SK-N-SH treated with all-trans-retinoic acid at 6 μM for 48 hours (cell line): Measurements from ENCODE around the gene GBX1.

Experiments
- ATAC-seq: fragments of 200-7000 bp; cut with Tn5 transposase; 3 replicates; pipeline ENCODE4 v1.9.1; 2020; ENCODE audit warnings: mild to moderate bottlenecking, moderate library complexity
- ARNTL ChIP-seq: fragments of 450-650 bp; formaldehyde crosslinking; IDR thresholded peaks from 2 replicates; pipeline ENCODE4 v1.5.0; 2020; ENCODE audit warnings: low read depth, mild to moderate bottlenecking, moderate library complexity, borderline replicate concordance
- BACH2 ChIP-seq: fragments of 250-450 bp; sonication (Bioruptor Pico); IDR thresholded peaks from 2 replicates; pipeline ENCODE4 v1.9.0; 2021; ENCODE audit warnings: mild to moderate bottlenecking, borderline replicate concordance
- CREB5 ChIP-seq: fragments of 250-450 bp; sonication (Bioruptor Pico); IDR thresholded peaks from 2 replicates; pipeline ENCODE4 v1.5.1; 2020; ENCODE audit warnings: low read depth, mild to moderate bottlenecking, moderate library complexity
- CSDC2 ChIP-seq: fragments of 250-450 bp; sonication (Bioruptor Pico); IDR thresholded peaks from 2 replicates; pipeline ENCODE4 v1.5.0; 2020; ENCODE audit warnings: mild to moderate bottlenecking, moderate library complexity
- CSRNP3 ChIP-seq: fragments of 250-450 bp; sonication (Bioruptor Pico); IDR thresholded peaks from 2 replicates; pipeline ENCODE4 v1.5.1; 2021; ENCODE audit warnings: mild to moderate bottlenecking, moderate library complexity
- ESRRG ChIP-seq: fragments of 250-450 bp; sonication (Bioruptor Pico); IDR thresholded peaks from 2 replicates; pipeline ENCODE4 v1.6.1; 2021; ENCODE audit warnings: mild to moderate bottlenecking
- GLIS3 ChIP-seq: fragments of 250-450 bp; sonication (Bioruptor Pico); IDR thresholded peaks from 2 replicates; pipeline ENCODE4 v1.5.0; 2020; ENCODE audit warnings: mild to moderate bottlenecking, moderate library complexity
- ISL1 ChIP-seq: fragments of 250-450 bp; sonication (Bioruptor Pico); IDR thresholded peaks from 2 replicates; pipeline ENCODE4 v2.1.2; 2022; ENCODE audit warnings: mild to moderate bottlenecking, moderate library complexity
- OSR1 ChIP-seq: fragments of 250-450 bp; sonication (Bioruptor Pico); IDR thresholded peaks from 2 replicates; pipeline ENCODE4 v1.8.0; 2022; ENCODE audit warnings: moderate library complexity, mild to moderate bottlenecking, inconsistent platforms
- POU6F1 ChIP-seq: fragments of 250-450 bp; sonication (Bioruptor Pico); IDR thresholded peaks from 2 replicates; pipeline ENCODE4 v1.8.0; 2021; ENCODE audit warnings: low read depth, mild to moderate bottlenecking, moderate library complexity, borderline replicate concordance
- PPARA ChIP-seq: fragments of 250-450 bp; sonication (Bioruptor Pico); IDR thresholded peaks from 2 replicates; pipeline ENCODE4 v1.5.0; 2020; ENCODE audit warnings: mild to moderate bottlenecking, borderline replicate concordance
- RARB ChIP-seq: fragments of 250-450 bp; sonication (Bioruptor Pico); IDR thresholded peaks from 2 replicates; pipeline ENCODE4 v1.8.0; 2021; ENCODE audit warnings: mild to moderate bottlenecking, moderate library complexity
- SNAI2 ChIP-seq: fragments of 250-450 bp; sonication (Bioruptor Pico); IDR thresholded peaks from 2 replicates; pipeline ENCODE4 v1.5.0; 2020; ENCODE audit warnings: mild to moderate bottlenecking, moderate library complexity
- TCF4 ChIP-seq: fragments of 250-450 bp; sonication (Bioruptor Pico); IDR thresholded peaks from 2 replicates; pipeline ENCODE4 v1.8.0; 2021; ENCODE audit warnings: mild to moderate bottlenecking, moderate library complexity, borderline replicate concordance
- TOX ChIP-seq: fragments of 250-450 bp; sonication (Bioruptor Pico); IDR thresholded peaks from 2 replicates; pipeline ENCODE4 v1.8.0; 2021; ENCODE audit warnings: mild to moderate bottlenecking, moderate library complexity, borderline replicate concordance
- ZFP3 ChIP-seq: fragments of 250-450 bp; sonication (Bioruptor Pico); IDR thresholded peaks from 2 replicates; pipeline ENCODE4 v1.5.0; 2020; ENCODE audit warnings: mild to moderate bottlenecking, moderate library complexity
- ZFP30 ChIP-seq: fragments of 450-650 bp; formaldehyde crosslinking; IDR thresholded peaks from 2 replicates; pipeline ENCODE4 v1.5.0; 2022; ENCODE audit warnings: mild to moderate bottlenecking, moderate library complexity
- ZNF565 ChIP-seq: fragments of 450-650 bp; formaldehyde crosslinking; conservative IDR thresholded peaks from 2 replicates; pipeline ENCODE4 v1.5.0; 2020; ENCODE audit warnings: low read depth, mild to moderate bottlenecking, moderate library complexity
- ZNF70 ChIP-seq: fragments of 450-650 bp; formaldehyde crosslinking; IDR thresholded peaks from 2 replicates; pipeline ENCODE4 v1.5.0; 2020; ENCODE audit warnings: mild to moderate bottlenecking, moderate library complexity
- ZNF8 ChIP-seq: fragments of 450-650 bp; formaldehyde crosslinking; IDR thresholded peaks from 2 replicates; pipeline ENCODE4 v1.5.0; 2020; ENCODE audit warnings: mild to moderate bottlenecking, moderate library complexity
- TF ChIP-seq, protein P1 (sequence below): fragments of 250-450 bp; sonication (Bioruptor Pico); IDR thresholded peaks from 2 replicates; pipeline ENCODE4 v1.5.0; 2020; ENCODE audit warnings: mild to moderate bottlenecking, moderate library complexity
- TF ChIP-seq, protein P2 (sequence below): fragments of 250-450 bp; sonication (Bioruptor Pico); IDR thresholded peaks from 2 replicates; pipeline ENCODE4 v1.8.0; 2020; ENCODE audit warnings: mild to moderate bottlenecking, moderate library complexity, borderline replicate concordance

Gene GBX1

GRCh38 chr7:151167197-151167961, at the start of gene GBX1:
Gene GBX1, minus strand, starts transcription at chr7:151167694. Its CDS starts 146 bp downstream, at chr7:151167548.
- no peak for TF ChIP-seq BACH2 (CRISPR knock-in tag)
- TF ChIP-seq ZNF8: no peak
- TF ChIP-seq, protein P1, sequence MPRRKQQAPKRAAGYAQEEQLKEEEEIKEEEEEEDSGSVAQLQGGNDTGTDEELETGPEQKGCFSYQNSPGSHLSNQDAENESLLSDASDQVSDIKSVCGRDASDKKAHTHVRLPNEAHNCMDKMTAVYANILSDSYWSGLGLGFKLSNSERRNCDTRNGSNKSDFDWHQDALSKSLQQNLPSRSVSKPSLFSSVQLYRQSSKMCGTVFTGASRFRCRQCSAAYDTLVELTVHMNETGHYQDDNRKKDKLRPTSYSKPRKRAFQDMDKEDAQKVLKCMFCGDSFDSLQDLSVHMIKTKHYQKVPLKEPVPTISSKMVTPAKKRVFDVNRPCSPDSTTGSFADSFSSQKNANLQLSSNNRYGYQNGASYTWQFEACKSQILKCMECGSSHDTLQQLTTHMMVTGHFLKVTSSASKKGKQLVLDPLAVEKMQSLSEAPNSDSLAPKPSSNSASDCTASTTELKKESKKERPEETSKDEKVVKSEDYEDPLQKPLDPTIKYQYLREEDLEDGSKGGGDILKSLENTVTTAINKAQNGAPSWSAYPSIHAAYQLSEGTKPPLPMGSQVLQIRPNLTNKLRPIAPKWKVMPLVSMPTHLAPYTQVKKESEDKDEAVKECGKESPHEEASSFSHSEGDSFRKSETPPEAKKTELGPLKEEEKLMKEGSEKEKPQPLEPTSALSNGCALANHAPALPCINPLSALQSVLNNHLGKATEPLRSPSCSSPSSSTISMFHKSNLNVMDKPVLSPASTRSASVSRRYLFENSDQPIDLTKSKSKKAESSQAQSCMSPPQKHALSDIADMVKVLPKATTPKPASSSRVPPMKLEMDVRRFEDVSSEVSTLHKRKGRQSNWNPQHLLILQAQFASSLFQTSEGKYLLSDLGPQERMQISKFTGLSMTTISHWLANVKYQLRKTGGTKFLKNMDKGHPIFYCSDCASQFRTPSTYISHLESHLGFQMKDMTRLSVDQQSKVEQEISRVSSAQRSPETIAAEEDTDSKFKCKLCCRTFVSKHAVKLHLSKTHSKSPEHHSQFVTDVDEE (CRISPR knock-in tag): no peak
- no peak for TF ChIP-seq ZNF565 (CRISPR knock-in tag)
- no peak for TF ChIP-seq ZNF70 (CRISPR knock-in tag)
- no peak for TF ChIP-seq PPARA (CRISPR knock-in tag)
- TF ChIP-seq, protein P2, sequence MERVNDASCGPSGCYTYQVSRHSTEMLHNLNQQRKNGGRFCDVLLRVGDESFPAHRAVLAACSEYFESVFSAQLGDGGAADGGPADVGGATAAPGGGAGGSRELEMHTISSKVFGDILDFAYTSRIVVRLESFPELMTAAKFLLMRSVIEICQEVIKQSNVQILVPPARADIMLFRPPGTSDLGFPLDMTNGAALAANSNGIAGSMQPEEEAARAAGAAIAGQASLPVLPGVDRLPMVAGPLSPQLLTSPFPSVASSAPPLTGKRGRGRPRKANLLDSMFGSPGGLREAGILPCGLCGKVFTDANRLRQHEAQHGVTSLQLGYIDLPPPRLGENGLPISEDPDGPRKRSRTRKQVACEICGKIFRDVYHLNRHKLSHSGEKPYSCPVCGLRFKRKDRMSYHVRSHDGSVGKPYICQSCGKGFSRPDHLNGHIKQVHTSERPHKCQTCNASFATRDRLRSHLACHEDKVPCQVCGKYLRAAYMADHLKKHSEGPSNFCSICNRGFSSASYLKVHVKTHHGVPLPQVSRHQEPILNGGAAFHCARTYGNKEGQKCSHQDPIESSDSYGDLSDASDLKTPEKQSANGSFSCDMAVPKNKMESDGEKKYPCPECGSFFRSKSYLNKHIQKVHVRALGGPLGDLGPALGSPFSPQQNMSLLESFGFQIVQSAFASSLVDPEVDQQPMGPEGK (CRISPR knock-in tag): no peak
- TF ChIP-seq RARB (CRISPR knock-in tag): no peak
- TF ChIP-seq ISL1: no peak
- TF ChIP-seq ESRRG: no peak
- no peak for TF ChIP-seq ZFP30 (CRISPR knock-in tag)
- TF ChIP-seq OSR1 (CRISPR knock-in tag): no peak
- no peak for TF ChIP-seq ARNTL (CRISPR knock-in tag)
- TF ChIP-seq POU6F1 (CRISPR knock-in tag): no peak
- TF ChIP-seq TOX (CRISPR knock-in tag): no peak
- no peak for TF ChIP-seq CSRNP3 (CRISPR knock-in tag)
- ATAC-seq: peak; percentile 62

DNA sequence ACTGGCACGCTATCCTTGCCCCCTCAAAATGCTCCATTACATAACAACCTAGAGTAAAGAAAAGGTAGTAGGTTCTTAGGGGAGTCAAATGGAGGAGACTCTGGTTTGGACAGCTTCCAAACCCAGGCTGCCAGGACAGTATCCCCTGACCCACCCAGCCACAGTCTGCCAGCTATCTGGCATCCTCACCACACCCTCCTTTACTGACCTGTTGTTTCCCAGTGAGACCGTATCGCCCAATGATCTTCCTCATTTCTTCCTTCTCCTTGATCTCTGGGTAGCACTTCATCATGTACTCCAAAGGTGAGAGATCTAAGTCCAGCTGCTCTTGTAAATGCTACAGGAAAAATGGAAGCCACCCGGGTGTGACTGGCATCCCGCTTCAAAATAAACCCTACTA, 47.9 kb upstream of the GBX1 start:
- no peak for ATAC-seq

More for the DNA sequence above, 47.9 kb upstream of the GBX1 start:
- TF ChIP-seq POU6F1 (CRISPR knock-in tag): no peak
- TF ChIP-seq TOX (CRISPR knock-in tag): no peak
- no peak for TF ChIP-seq CSDC2
- TF ChIP-seq SNAI2 (CRISPR knock-in tag): no peak
- TF ChIP-seq CSRNP3 (CRISPR knock-in tag): no peak
- no peak for TF ChIP-seq ZFP30 (CRISPR knock-in tag)
- TF ChIP-seq ZNF565 (CRISPR knock-in tag): no peak
- no peak for TF ChIP-seq ZFP3 (CRISPR knock-in tag)
- no peak for TF ChIP-seq CREB5 (CRISPR knock-in tag)
- no peak for TF ChIP-seq ZNF70 (CRISPR knock-in tag)
- TF ChIP-seq PPARA (CRISPR knock-in tag): no peak
- TF ChIP-seq OSR1 (CRISPR knock-in tag): no peak
- no peak for TF ChIP-seq ZNF8
- no peak for TF ChIP-seq TCF4
- TF ChIP-seq RARB (CRISPR knock-in tag): no peak
- no peak for TF ChIP-seq BACH2 (CRISPR knock-in tag)
- TF ChIP-seq GLIS3 (CRISPR knock-in tag): no peak
- no peak for TF ChIP-seq ESRRG
- no peak for TF ChIP-seq ARNTL (CRISPR knock-in tag)
